Keratinocyte (primary cell): ENCODE data around the gene DENND5B. TPM values are rescaled to one million over a fixed set of nuclear protein-coding genes. Genes with fewer than 3 reads are reported as not detected.

Experiments used
- DNase-seq: peaks from one replicate; pipeline ENCODE4 v3.0.0-alpha.2; 2011; ENCODE audit warnings: low read depth, missing footprints, low spot score
- FAIRE-seq: peaks from 2 replicates; lab custom pipeline; 2011; peaks lifted over from hg19 to GRCh38; lab: Jason Lieb, UNC
- H2AFZ ChIP-seq: 2 replicates; pipeline ENCODE4 v1.6.0; 2012; ENCODE audit warnings: low read length, control low read depth, inconsistent platforms; ENCODE audit not compliant: control insufficient read depth
- H3K27ac ChIP-seq: 2 replicates; pipeline ENCODE4 v1.5.1; 2011; ENCODE audit warnings: low read length; ENCODE audit not compliant: control insufficient read depth, insufficient read depth
- H3K27me3 ChIP-seq: 3 replicates; pipeline ENCODE4 v1.6.0; 2011; ENCODE audit warnings: low read length; ENCODE audit not compliant: control insufficient read depth, insufficient read depth; ENCODE audit errors: extremely low read depth
- H3K36me3 ChIP-seq, 2 experiments: 2 replicates in 1 of 2; 3 replicates in 1 of 2; pipeline ENCODE4 v1.5.1; 2011; ENCODE audit warnings: low read length in 2 of 2, mild to moderate bottlenecking in 1 of 2; ENCODE audit not compliant: control insufficient read depth in 2 of 2, insufficient read depth in 2 of 2; ENCODE audit errors: extremely low read depth in 1 of 2
- H3K4me1 ChIP-seq: 3 replicates; pipeline ENCODE4 v1.5.1; 2011; ENCODE audit warnings: low read length; ENCODE audit not compliant: control insufficient read depth, insufficient read depth; ENCODE audit errors: extremely low read depth
- H3K4me2 ChIP-seq: 3 replicates; pipeline ENCODE4 v1.6.0; 2011; ENCODE audit warnings: low read depth, low read length; ENCODE audit not compliant: control insufficient read depth, insufficient read depth; ENCODE audit errors: extremely low read depth
- H3K4me3 ChIP-seq, 3 experiments: fragments of 200-600 bp in 1 of 3; sonication (generic) in 1 of 3; 2 replicates in 2 of 3; 3 replicates in 1 of 3; pipeline ENCODE4 v1.5.1; 2011 to 2016; ENCODE audit warnings: low read length in 3 of 3, mild to moderate bottlenecking in 3 of 3, control low read depth in 2 of 3, inconsistent platforms in 1 of 3, low read depth in 1 of 3, mixed read lengths in 1 of 3, mixed run types in 1 of 3, moderate library complexity in 1 of 3; ENCODE audit not compliant: control insufficient read depth in 2 of 3, insufficient read depth in 2 of 3; ENCODE audit errors: extremely low read depth in 1 of 3
- H3K79me2 ChIP-seq: 2 replicates; pipeline ENCODE4 v1.6.0; 2012; ENCODE audit warnings: low read length; ENCODE audit not compliant: control insufficient read depth, insufficient read depth
- H3K9ac ChIP-seq: 3 replicates; pipeline ENCODE4 v1.6.0; 2011; ENCODE audit warnings: low read length; ENCODE audit not compliant: control insufficient read depth, insufficient read depth; ENCODE audit errors: extremely low read depth
- H3K9me1 ChIP-seq: 3 replicates; pipeline ENCODE4 v1.6.0; 2011; ENCODE audit warnings: low read length; ENCODE audit not compliant: control insufficient read depth, insufficient read depth; ENCODE audit errors: extremely low read depth
- H3K9me3 ChIP-seq: 2 replicates; pipeline ENCODE4 v1.5.1; 2012; ENCODE audit warnings: low read depth, low read length; ENCODE audit not compliant: control insufficient read depth
- H4K20me1 ChIP-seq: 3 replicates; pipeline ENCODE4 v1.6.0; 2011; ENCODE audit warnings: low read length; ENCODE audit not compliant: control insufficient read depth, insufficient read depth; ENCODE audit errors: extremely low read depth
- EZH2 ChIP-seq: IDR thresholded peaks from one replicate; pipeline ENCODE4 v1.6.1; 2012; ENCODE audit warnings: inconsistent platforms, mild to moderate bottlenecking, low read length, moderate library complexity
- dilution Hi-C: fragments of 300-500 bp; cut with MboI; formaldehyde crosslinking; loops from one replicate; pipeline ENCODE4 v1.7.0; 2020; ENCODE audit warnings: low sequenced_read_pairs; ENCODE audit not compliant: extremely low pct_ligation_motif_present
- polyA plus RNA-seq, 5 experiments: library from polyadenylated mRNA; depleted of rRNA in 3 of 5; stranded (reverse) in 3 of 5; stranded (forward) in 1 of 5; unstranded in 1 of 5; fragments of >200 nt; gene quantifications; 1 replicate in 1 of 5; 2 replicates in 3 of 5; 3 replicates in 1 of 5; pipeline versions ENCODE4 v1.2.1 to v1.2.3, GENCODE V29; 2011 to 2012; ENCODE audit warnings: missing spikeins in 2 of 5, low read depth in 1 of 5, low replicate concordance in 1 of 5
- TF ChIP-seq, protein P1 (sequence below), 3 experiments: IDR thresholded peaks in 1 of 3; conservative IDR thresholded peaks in 1 of 3; optimal IDR thresholded peaks in 1 of 3; 2 replicates in 2 of 3; 3 replicates in 1 of 3; pipeline versions ENCODE3 to v1.5.1; 2011; ENCODE audit warnings: low read length in 3 of 3, mild to moderate bottlenecking in 3 of 3, moderate library complexity in 2 of 3, control low read depth in 1 of 3, inconsistent platforms in 1 of 3; ENCODE audit not compliant: insufficient read depth in 2 of 3; ENCODE audit errors: extremely low read depth in 1 of 3

The DENND5B gene
- polyA plus RNA-seq, 1 donor (not counting 4 experiments of a cell fraction or from before 2014, with no cell fraction given): 4.7 TPM

- Histone ChIP-seq H3K9me1 (no peaks in the 10 kb centered on the region), H3K4me1 (peaks cover 11% of the 10 kb centered on the region), H3K4me2 (no peak overlapping the region), H3K27ac (no peak overlapping the region), H3K36me3 (no peaks in the 10 kb centered on the region), H3K9me3 (no peaks in the 10 kb centered on the region), H3K4me3 (no peak overlapping the region), H3K79me2 (no peaks in the 10 kb centered on the region), H3K27me3 (no peaks in the 10 kb centered on the region), H3K9ac (no peak overlapping the region), H4K20me1 (no peaks in the 10 kb centered on the region), H2AFZ (no peak overlapping the region)
- no peak for TF ChIP-seq EZH2
- TF ChIP-seq, protein P1, sequence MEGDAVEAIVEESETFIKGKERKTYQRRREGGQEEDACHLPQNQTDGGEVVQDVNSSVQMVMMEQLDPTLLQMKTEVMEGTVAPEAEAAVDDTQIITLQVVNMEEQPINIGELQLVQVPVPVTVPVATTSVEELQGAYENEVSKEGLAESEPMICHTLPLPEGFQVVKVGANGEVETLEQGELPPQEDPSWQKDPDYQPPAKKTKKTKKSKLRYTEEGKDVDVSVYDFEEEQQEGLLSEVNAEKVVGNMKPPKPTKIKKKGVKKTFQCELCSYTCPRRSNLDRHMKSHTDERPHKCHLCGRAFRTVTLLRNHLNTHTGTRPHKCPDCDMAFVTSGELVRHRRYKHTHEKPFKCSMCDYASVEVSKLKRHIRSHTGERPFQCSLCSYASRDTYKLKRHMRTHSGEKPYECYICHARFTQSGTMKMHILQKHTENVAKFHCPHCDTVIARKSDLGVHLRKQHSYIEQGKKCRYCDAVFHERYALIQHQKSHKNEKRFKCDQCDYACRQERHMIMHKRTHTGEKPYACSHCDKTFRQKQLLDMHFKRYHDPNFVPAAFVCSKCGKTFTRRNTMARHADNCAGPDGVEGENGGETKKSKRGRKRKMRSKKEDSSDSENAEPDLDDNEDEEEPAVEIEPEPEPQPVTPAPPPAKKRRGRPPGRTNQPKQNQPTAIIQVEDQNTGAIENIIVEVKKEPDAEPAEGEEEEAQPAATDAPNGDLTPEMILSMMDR (optimal IDR thresholded peaks at IDR 0.05 in 1 of 3, IDR thresholded peaks at IDR 0.05 in 1 of 3, conservative IDR thresholded peaks at IDR 0.05 in 1 of 3; ENCODE audit: extremely low read depth in 1 of 3, insufficient read depth in 2 of 3, low read length in 3 of 3): no peak
- dilution Hi-C loops: no loop called here
- no peak for FAIRE-seq
- DNase-seq: no peak
Observed at GRCh38 chr12:31526158-31526546, 64.8 kb downstream of the DENND5B start.

- Histone ChIP-seq H2AFZ (no peak overlapping the region), H3K27me3 (no peaks in the 10 kb centered on the region), H3K9me3 (no peaks in the 10 kb centered on the region), H3K4me3 (no peak overlapping the region), H3K4me2 (no peak overlapping the region), H3K9ac (no peak overlapping the region), H3K79me2 (no peaks in the 10 kb centered on the region), H3K36me3 (no peaks in the 10 kb centered on the region), H3K27ac (peak overlapping the region; percentile 78), H4K20me1 (no peaks in the 10 kb centered on the region), H3K4me1 (peaks cover 16% of the 10 kb centered on the region), H3K9me1 (no peaks in the 10 kb centered on the region)
- TF ChIP-seq, protein P1 (optimal IDR thresholded peaks at IDR 0.05 in 1 of 3, IDR thresholded peaks at IDR 0.05 in 1 of 3, conservative IDR thresholded peaks at IDR 0.05 in 1 of 3; ENCODE audit: extremely low read depth in 1 of 3, insufficient read depth in 2 of 3, low read length in 3 of 3): no peak
- TF ChIP-seq EZH2: no peak
- dilution Hi-C loops: no loop called here
- DNase-seq (no peak), FAIRE-seq (no peak)
Observed at GRCh38 chr12:31525496-31526157, 65.3 kb downstream of the DENND5B start.
